Activated B cell treated with CpG ODN at 0.5 μM for 24 hours (primary cell): ENCODE data around the gene TF. TPM values are rescaled to one million over a fixed set of nuclear protein-coding genes. Genes with fewer than 3 reads are reported as not detected.

Experiments used
- ATAC-seq: fragments of 200-7000 bp; cut with Tn5 transposase; one replicate; pipeline ENCODE4 v1.10.0; 2021; ENCODE audit warnings: low read depth, mild to moderate bottlenecking, moderate library complexity
- CTCF ChIA-PET: fragments of 350-600 bp; sonication (Branson Sonifier 250); formaldehyde crosslinking; loops from one replicate; lab custom pipeline; 2021; ENCODE audit warnings: antibody characterized with exemption; lab: Charles Lee
- POLR2A ChIA-PET: fragments of 350-600 bp; sonication (Branson Sonifier 250); formaldehyde crosslinking; loops from one replicate; lab custom pipeline; 2021; ENCODE audit warnings: antibody characterized with exemption; lab: Charles Lee
- DNase-seq: peaks from one replicate; pipeline ENCODE4 v3.0.0; 2022
- H3K27ac Mint-ChIP-seq: one replicate; pipeline ENCODE4 v1.8.0; 2020; ENCODE audit warnings: mixed read lengths
- H3K27me3 Mint-ChIP-seq: one replicate; pipeline ENCODE4 v1.8.0; 2021; ENCODE audit warnings: mixed read lengths
- H3K36me3 Mint-ChIP-seq: one replicate; pipeline ENCODE4 v1.8.0; 2021; ENCODE audit warnings: low read depth, mixed read lengths
- H3K4me1 Mint-ChIP-seq: one replicate; pipeline ENCODE4 v1.8.0; 2021; ENCODE audit warnings: mixed read lengths
- H3K4me3 Mint-ChIP-seq: one replicate; pipeline ENCODE4 v1.8.0; 2020; ENCODE audit warnings: mild to moderate bottlenecking, mixed read lengths
- H3K9me3 Mint-ChIP-seq: one replicate; pipeline ENCODE4 v1.8.0; 2020; ENCODE audit warnings: mixed read lengths
- CTCF ChIP-seq: fragments of 200-600 bp; IDR thresholded peaks from one replicate; pipeline ENCODE4 v1.8.0; 2022; ENCODE audit warnings: antibody characterized with exemption, mild to moderate bottlenecking
- intact Hi-C: fragments of 100-400 bp; cut with micrococcal nuclease; formaldehyde crosslinking; loops from one replicate; pipeline ENCODE4 v1.15.1; 2024
- total RNA-seq: library from RNA; stranded (reverse); gene quantifications from 2 replicates; pipeline ENCODE4 v1.2.3, GENCODE V29; 2022

Gene TF
- total RNA-seq, 1 donor from 2014 or later: 0.29 TPM

- ChIA-PET CTCF (interaction anchor here (1.9 kb wide), 1 partner anchor 107 kb away, joined by 6 read pairs; no protein-coding TSS in a partner anchor), POLR2A (no interaction called here)
- TF ChIP-seq CTCF: no peak
- ATAC-seq (no peak), DNase-seq (no peak)
- no peak overlapping the region for H3K27ac Mint-ChIP-seq
- H3K9me3 Mint-ChIP-seq: no peaks in the 10 kb centered on the region
- intact Hi-C loops: no loop called here
- no peak overlapping the region for H3K4me3 Mint-ChIP-seq
- no peaks in the 10 kb centered on the region for H3K4me1 Mint-ChIP-seq
- no peaks in the 10 kb centered on the region for H3K27me3 Mint-ChIP-seq
- peaks cover 82% of the 10 kb centered on the region for H3K36me3 Mint-ChIP-seq
Observed at GRCh38 chr3:133820889-133821675, 74.9 kb downstream of the TF start.

GRCh38 chr3:133821767-133822638 is 75.8 kb downstream of the TF start:
- Mint-ChIP-seq H3K4me3 (no peak overlapping the region), H3K27ac (no peak overlapping the region), H3K36me3 (peaks cover 78% of the 10 kb centered on the region), H3K4me1 (no peaks in the 10 kb centered on the region), H3K9me3 (no peaks in the 10 kb centered on the region), H3K27me3 (no peaks in the 10 kb centered on the region)
- ChIA-PET POLR2A (no interaction called here), CTCF (no interaction called here)
- DNase-seq (no peak), ATAC-seq (no peak)
- no peak for TF ChIP-seq CTCF
- intact Hi-C loops: no loop called here

- intact Hi-C loops: no loop called here
- ChIA-PET CTCF (no interaction called here), POLR2A (no interaction called here)
- Mint-ChIP-seq H3K9me3 (no peaks in the 10 kb centered on the region), H3K4me1 (no peaks in the 10 kb centered on the region), H3K27ac (no peak overlapping the region), H3K36me3 (peaks cover 57% of the 10 kb centered on the region), H3K4me3 (no peak overlapping the region), H3K27me3 (no peaks in the 10 kb centered on the region)
- DNase-seq: no peak
- no peak for TF ChIP-seq CTCF
- no peak for ATAC-seq
Observed at GRCh38 chr3:133824961-133825485, 78.8 kb downstream of the TF start.

- H3K36me3 Mint-ChIP-seq: peaks cover 46% of the 10 kb centered on the region
- no peaks in the 10 kb centered on the region for H3K27me3 Mint-ChIP-seq
- ATAC-seq: no peak
- H3K4me1 Mint-ChIP-seq: no peaks in the 10 kb centered on the region
- ChIA-PET CTCF (no interaction called here), POLR2A (no interaction called here)
- no peak overlapping the region for H3K27ac Mint-ChIP-seq
- DNase-seq: no peak
- H3K9me3 Mint-ChIP-seq: no peaks in the 10 kb centered on the region
- no peak for TF ChIP-seq CTCF
- no peak overlapping the region for H3K4me3 Mint-ChIP-seq
- intact Hi-C loops: no loop called here
Observed at GRCh38 chr3:133825969-133826727, 80.0 kb downstream of the TF start.
